ENCODE results near the gene CDC42BPG. TPM values are rescaled to one million over a fixed set of nuclear protein-coding genes. Genes with fewer than 3 reads are reported as not detected.

CDC42BPG gene
- total RNA-seq, 1 experiment from 2014 or later, result 21.6 TPM

- no peak overlapping the region for H3K4me3 Mint-ChIP-seq
- ATAC-seq, result no peak
- H3K4me1 Mint-ChIP-seq, result peaks cover 20% of the 10 kb centered on the region
- no peaks in the 10 kb centered on the region for H3K27me3 Mint-ChIP-seq (ENCODE audit: low read depth)
- POLR2A ChIA-PET, result no interaction called here
- H3K27ac Mint-ChIP-seq, result no peak overlapping the region
- CTCF ChIA-PET, result interaction anchor here (0.5 to 0.9 kb wide), 3 partner anchors 35 to 94 kb away, joined by 3 to 4 read pairs (median 3); no protein-coding TSS in a partner anchor
- no peaks in the 10 kb centered on the region for H3K9me3 Mint-ChIP-seq
- H3K36me3 Mint-ChIP-seq, result peaks cover 3% of the 10 kb centered on the region; the same call in 1 of the 2 replicates
- TF ChIP-seq FOXK1 (CRISPR knock-in tag; IDR thresholded peaks at IDR 0.05) (no peak), MLX (CRISPR knock-in tag; IDR thresholded peaks at IDR 0.05) (no peak), ZNF219 (CRISPR knock-in tag; IDR thresholded peaks at IDR 0.05; ENCODE audit: borderline replicate concordance) (no peak), IRF2 (CRISPR knock-in tag; IDR thresholded peaks at IDR 0.05; ENCODE audit: borderline replicate concordance, low read depth) (no peak), AR (CRISPR knock-in tag; IDR thresholded peaks at IDR 0.05) (no peak), SMAD3 (CRISPR knock-in tag; IDR thresholded peaks at IDR 0.05; ENCODE audit: borderline replicate concordance) (no peak), ZNF281 (CRISPR knock-in tag; IDR thresholded peaks at IDR 0.05) (no peak), ZNF416 (CRISPR knock-in tag; IDR thresholded peaks at IDR 0.05) (no peak), ERG (CRISPR knock-in tag; IDR thresholded peaks at IDR 0.05) (no peak), HMGA2 (CRISPR knock-in tag; IDR thresholded peaks at IDR 0.05) (no peak)
- TF ChIP-seq, protein P1, sequence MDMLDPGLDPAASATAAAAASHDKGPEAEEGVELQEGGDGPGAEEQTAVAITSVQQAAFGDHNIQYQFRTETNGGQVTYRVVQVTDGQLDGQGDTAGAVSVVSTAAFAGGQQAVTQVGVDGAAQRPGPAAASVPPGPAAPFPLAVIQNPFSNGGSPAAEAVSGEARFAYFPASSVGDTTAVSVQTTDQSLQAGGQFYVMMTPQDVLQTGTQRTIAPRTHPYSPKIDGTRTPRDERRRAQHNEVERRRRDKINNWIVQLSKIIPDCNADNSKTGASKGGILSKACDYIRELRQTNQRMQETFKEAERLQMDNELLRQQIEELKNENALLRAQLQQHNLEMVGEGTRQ (CRISPR knock-in tag; IDR thresholded peaks at IDR 0.05), result no peak
- TF ChIP-seq, protein P2, sequence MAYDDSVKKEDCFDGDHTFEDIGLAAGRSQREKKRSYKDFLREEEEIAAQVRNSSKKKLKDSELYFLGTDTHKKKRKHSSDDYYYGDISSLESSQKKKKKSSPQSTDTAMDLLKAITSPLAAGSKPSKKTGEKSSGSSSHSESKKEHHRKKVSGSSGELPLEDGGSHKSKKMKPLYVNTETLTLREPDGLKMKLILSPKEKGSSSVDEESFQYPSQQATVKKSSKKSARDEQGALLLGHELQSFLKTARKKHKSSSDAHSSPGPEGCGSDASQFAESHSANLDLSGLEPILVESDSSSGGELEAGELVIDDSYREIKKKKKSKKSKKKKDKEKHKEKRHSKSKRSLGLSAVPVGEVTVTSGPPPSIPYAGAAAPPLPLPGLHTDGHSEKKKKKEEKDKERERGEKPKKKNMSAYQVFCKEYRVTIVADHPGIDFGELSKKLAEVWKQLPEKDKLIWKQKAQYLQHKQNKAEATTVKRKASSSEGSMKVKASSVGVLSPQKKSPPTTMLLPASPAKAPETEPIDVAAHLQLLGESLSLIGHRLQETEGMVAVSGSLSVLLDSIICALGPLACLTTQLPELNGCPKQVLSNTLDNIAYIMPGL (CRISPR knock-in tag; IDR thresholded peaks at IDR 0.05), result no peak
- DNase-seq (ENCODE audit: low spot score), result no peak
Measured at GRCh38 chr11:64838600-64839334, 5.7 kb downstream of the CDC42BPG start.

DNA sequence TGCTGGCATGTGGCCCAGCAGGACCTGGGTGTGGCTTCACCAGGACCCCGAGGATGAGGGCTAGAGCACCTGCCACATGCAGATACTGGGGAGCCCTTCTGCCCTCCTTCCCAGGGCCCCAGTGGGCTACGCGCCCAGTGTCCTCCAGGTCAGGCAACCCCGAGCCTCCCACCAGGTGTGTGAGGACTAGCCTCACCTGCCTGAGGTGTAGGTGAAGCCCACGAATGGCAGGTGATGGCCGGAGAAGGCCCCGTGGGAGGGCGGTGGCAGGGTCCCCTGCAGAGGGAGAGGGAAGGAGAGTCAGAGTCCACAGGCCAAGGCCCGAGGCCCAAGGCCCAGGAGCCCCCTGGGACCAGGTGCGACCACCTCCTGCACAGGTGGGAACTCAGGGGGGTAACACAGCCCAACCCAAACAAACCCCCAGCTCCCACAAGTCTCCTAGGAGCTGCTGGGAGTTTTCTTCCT is 6.5 kb downstream of the CDC42BPG start:
- H3K36me3 Mint-ChIP-seq, result peaks cover 3% of the 10 kb centered on the region; the same call in 1 of the 2 replicates
- H3K4me3 Mint-ChIP-seq, result no peak overlapping the region
- H3K27ac Mint-ChIP-seq, result no peak overlapping the region
- H3K9me3 Mint-ChIP-seq, result no peaks in the 10 kb centered on the region
- DNase-seq (ENCODE audit: low spot score) (no peak), ATAC-seq (no peak)
- ChIA-PET POLR2A (no interaction called here), CTCF (interaction anchor here (0.5 kb wide), 1 partner anchor 36 kb away, joined by 3 read pairs; no protein-coding TSS in a partner anchor)
- no peaks in the 10 kb centered on the region for H3K27me3 Mint-ChIP-seq (ENCODE audit: low read depth)
- peaks cover 13% of the 10 kb centered on the region for H3K4me1 Mint-ChIP-seq
- TF ChIP-seq TEAD1 (CRISPR knock-in tag; IDR thresholded peaks at IDR 0.05) (no peak), ZMAT4 (CRISPR knock-in tag; IDR thresholded peaks at IDR 0.05) (no peak), HMGA2 (CRISPR knock-in tag; IDR thresholded peaks at IDR 0.05) (no peak), ZNF671 (CRISPR knock-in tag; IDR thresholded peaks at IDR 0.05) (no peak)
- TF ChIP-seq, protein P2 (CRISPR knock-in tag; IDR thresholded peaks at IDR 0.05), result no peak
